ENCODE data around the gene ACIN1.

ACIN1 gene

GRCh38 chr14:23009939-23010726 is 84.8 kb downstream of the ACIN1 start, which contains the start of gene C14orf93:
Gene C14orf93 (minus strand): TSS chr14:23010143. CDS start chr14:22999023, 11,120 bp downstream.
- no peak for FAIRE-seq

- FAIRE-seq = no peak
These were observed 85.4 kb downstream of the ACIN1 start for GRCh38 chr14:23009483-23009938.

GRCh38 chr14:23008831-23009230 is 86.1 kb downstream of the ACIN1 start:
- FAIRE-seq = no peak

Measured in TTC549 (cell line).